HUES64 (cell line): ENCODE measurements around the gene SPIRE1.
A peak's percentile ranks its signal among the peaks of the same experiment; 100 is the strongest.

ENCODE experiments used
- H3K27ac ChIP-seq: 2 replicates; pipeline ENCODE4 v1.7.0; 2013; ENCODE audit warnings: low read depth, low read length, inconsistent platforms
- H3K27me3 ChIP-seq: 2 replicates; pipeline ENCODE4 v1.6.1; 2013; ENCODE audit warnings: mild to moderate bottlenecking, low read length; ENCODE audit not compliant: insufficient read depth
- H3K36me3 ChIP-seq: 2 replicates; pipeline ENCODE4 v1.6.1; 2013; ENCODE audit warnings: mild to moderate bottlenecking, low read length; ENCODE audit not compliant: insufficient read depth
- H3K4me1 ChIP-seq: 2 replicates; pipeline ENCODE4 v1.6.1; 2013; ENCODE audit warnings: mild to moderate bottlenecking, low read length, moderate library complexity; ENCODE audit not compliant: insufficient read depth
- H3K4me3 ChIP-seq: 2 replicates; pipeline ENCODE4 v1.5.1; 2013; ENCODE audit warnings: mild to moderate bottlenecking, low read length, moderate library complexity
- H3K9ac ChIP-seq: 2 replicates; pipeline ENCODE4 v1.6.1; 2013; ENCODE audit warnings: mild to moderate bottlenecking, low read depth, low read length
- H3K9me3 ChIP-seq: 2 replicates; pipeline ENCODE4 v1.6.1; 2013; ENCODE audit warnings: low read depth, low read length; ENCODE audit not compliant: insufficient read depth
- WGBS: fragments of 150-250, 120-280 bp; methylation state at CpG from one replicate; pipeline ENCODE4 v1.1.7; 2013; ENCODE audit warnings: missing lambda C conversion rate; 5-methylcytosine and 5-hydroxymethylcytosine counted together

SPIRE1 gene

GRCh38 chr18:12428923-12429322 is 229.0 kb downstream of the SPIRE1 start:
- H3K36me3 ChIP-seq: peaks cover 48% of the 10 kb centered on the region
- 85% methylated on average over 12 of the region's 12 CpGs for WGBS
- peaks cover 13% of the 10 kb centered on the region for H3K9me3 ChIP-seq
- H3K4me3 ChIP-seq: no peak overlapping the region
- H3K9ac ChIP-seq: no peak overlapping the region
- H3K4me1 ChIP-seq: no peaks in the 10 kb centered on the region
- no peak overlapping the region for H3K27ac ChIP-seq
- no peaks in the 10 kb centered on the region for H3K27me3 ChIP-seq

GRCh38 chr18:12426924-12427323 is 231.0 kb downstream of the SPIRE1 start:
- no peaks in the 10 kb centered on the region for H3K4me1 ChIP-seq
- no peak overlapping the region for H3K9ac ChIP-seq
- no peak overlapping the region for H3K4me3 ChIP-seq
- no peaks in the 10 kb centered on the region for H3K27me3 ChIP-seq
- no peak overlapping the region for H3K27ac ChIP-seq
- 95% methylated on average over 3 of the region's 3 CpGs for WGBS
- peaks cover 13% of the 10 kb centered on the region for H3K9me3 ChIP-seq
- H3K36me3 ChIP-seq: peaks cover 36% of the 10 kb centered on the region

DNA sequence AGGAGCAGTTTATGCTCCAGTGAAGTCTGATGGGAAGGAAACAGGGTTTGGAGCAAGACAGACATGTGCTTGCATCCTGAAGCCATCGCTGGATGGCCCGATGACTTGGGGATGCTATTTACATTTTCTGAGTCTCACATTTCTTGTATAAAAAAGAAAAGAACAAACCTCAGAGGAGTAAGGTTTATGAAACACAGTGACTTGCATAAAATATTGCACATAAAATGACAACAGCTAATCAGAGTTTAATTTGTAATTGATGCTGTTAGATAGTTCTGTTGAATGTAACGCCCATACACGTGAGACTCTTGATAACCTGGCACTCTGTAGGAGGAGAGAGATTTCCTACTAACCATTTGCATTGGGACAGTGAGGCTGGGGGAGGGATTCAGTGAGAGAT is 233.7 kb downstream of the SPIRE1 start:
- H3K27me3 ChIP-seq: no peaks in the 10 kb centered on the region
- H3K9me3 ChIP-seq: peaks cover 13% of the 10 kb centered on the region
- no peak overlapping the region for H3K27ac ChIP-seq
- peaks cover 8% of the 10 kb centered on the region; the same call in 1 of the 2 replicates for H3K4me1 ChIP-seq
- peaks cover 22% of the 10 kb centered on the region for H3K36me3 ChIP-seq
- H3K4me3 ChIP-seq: no peak overlapping the region
- 95% methylated on average over 4 of the region's 4 CpGs for WGBS
- H3K9ac ChIP-seq: no peak overlapping the region

DNA sequence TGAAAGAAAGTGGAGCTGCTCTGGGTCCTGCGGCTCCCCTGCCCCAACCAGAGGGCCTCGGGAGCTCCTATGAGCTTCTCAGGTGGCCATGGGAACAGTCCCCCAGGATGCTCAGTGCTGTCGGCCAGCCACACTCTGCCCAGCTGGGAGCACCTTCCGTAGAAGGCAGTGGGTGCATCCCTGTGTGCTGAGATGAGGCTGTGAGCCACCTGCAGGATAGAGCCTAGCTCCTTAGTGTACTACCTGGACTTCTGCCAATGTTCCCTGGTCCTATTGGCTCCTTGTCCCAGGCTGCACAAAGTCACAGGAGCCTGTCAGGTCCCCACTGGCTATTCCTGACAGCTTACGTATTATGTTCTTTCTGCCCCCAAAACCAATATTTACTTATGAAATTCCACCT is 234.1 kb downstream of the SPIRE1 start:
- H3K9me3 ChIP-seq: peaks cover 13% of the 10 kb centered on the region
- 92% methylated on average over 5 of the region's 5 CpGs for WGBS
- H3K36me3 ChIP-seq: peaks cover 22% of the 10 kb centered on the region
- H3K4me1 ChIP-seq: peaks cover 8% of the 10 kb centered on the region; the same call in 1 of the 2 replicates
- H3K9ac ChIP-seq: no peak overlapping the region
- H3K27ac ChIP-seq: no peak overlapping the region
- no peaks in the 10 kb centered on the region for H3K27me3 ChIP-seq
- no peak overlapping the region for H3K4me3 ChIP-seq

GRCh38 chr18:12423393-12423792 is 234.5 kb downstream of the SPIRE1 start:
- Histone ChIP-seq H3K9me3 (peaks cover 13% of the 10 kb centered on the region), H3K27me3 (no peaks in the 10 kb centered on the region), H3K9ac (no peak overlapping the region), H3K4me3 (no peak overlapping the region), H3K36me3 (peaks cover 20% of the 10 kb centered on the region), H3K27ac (no peak overlapping the region), H3K4me1 (peaks cover 8% of the 10 kb centered on the region; the same call in 1 of the 2 replicates)
- WGBS: 97% methylated on average over 10 of the region's 10 CpGs

GRCh38 chr18:12422936-12423335 is 235.0 kb downstream of the SPIRE1 start:
- WGBS: 84% methylated on average over 9 of the region's 9 CpGs
- peaks cover 8% of the 10 kb centered on the region; the same call in 1 of the 2 replicates for H3K4me1 ChIP-seq
- peaks cover 15% of the 10 kb centered on the region for H3K36me3 ChIP-seq

GRCh38 chr18:12421732-12422131 is 236.2 kb downstream of the SPIRE1 start:
- Histone ChIP-seq H3K27me3 (no peaks in the 10 kb centered on the region), H3K36me3 (peaks cover 3% of the 10 kb centered on the region), H3K4me3 (no peak overlapping the region), H3K9ac (no peak overlapping the region), H3K4me1 (peaks cover 8% of the 10 kb centered on the region; the same call in 1 of the 2 replicates), H3K9me3 (0 out of 2 replicates have a peak, but pooled peaks cover under 1% of the 10 kb centered on the region), H3K27ac (no peak overlapping the region)
- WGBS: 81% methylated on average over 5 of the region's 5 CpGs

More at GRCh38 chr18:12422936-12423335, 235.0 kb downstream of the SPIRE1 start:
- no peak overlapping the region for H3K4me3 ChIP-seq
- no peak overlapping the region for H3K9ac ChIP-seq
- H3K9me3 ChIP-seq: peaks cover 12% of the 10 kb centered on the region
- no peak overlapping the region for H3K27ac ChIP-seq
- H3K27me3 ChIP-seq: no peaks in the 10 kb centered on the region

- H3K9ac ChIP-seq: peak overlapping the region; percentile 61
- peak overlapping the region; percentile 28; the same call in 1 of the 2 replicates for H3K27ac ChIP-seq
- H3K27me3 ChIP-seq: no peaks in the 10 kb centered on the region
- H3K9me3 ChIP-seq: no peaks in the 10 kb centered on the region
- peak overlapping the region; percentile 55 for H3K4me3 ChIP-seq
- no peaks in the 10 kb centered on the region; the same call in 1 of the 2 replicates for H3K36me3 ChIP-seq
- 16% methylated on average over 26 of the region's 27 CpGs for WGBS
- peaks cover 8% of the 10 kb centered on the region; the same call in 1 of the 2 replicates for H3K4me1 ChIP-seq
Measured at GRCh38 chr18:12420821-12421421, 237.0 kb downstream of the SPIRE1 start.

DNA sequence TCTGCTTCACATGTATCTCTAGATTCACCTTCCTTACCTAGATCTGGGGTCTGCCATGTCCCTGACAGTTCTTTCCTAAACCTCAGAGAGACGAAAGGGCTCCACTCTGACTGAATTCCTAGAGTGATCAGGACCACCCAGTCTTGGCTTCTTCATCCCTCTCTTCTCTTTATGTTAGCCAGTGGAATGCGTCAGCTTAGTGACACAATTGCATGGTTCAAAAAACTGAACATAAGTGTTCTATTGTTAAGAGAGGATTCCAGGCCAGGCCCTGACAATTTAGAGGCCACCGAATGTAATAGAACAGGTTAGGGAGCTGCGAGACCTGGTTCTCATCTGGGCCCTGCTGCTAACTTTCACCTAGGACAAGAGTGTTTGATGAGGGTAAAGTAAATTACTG is 240.2 kb downstream of the SPIRE1 start:
- no peak overlapping the region for H3K9ac ChIP-seq
- peaks cover 12% of the 10 kb centered on the region; the same call in 1 of the 2 replicates for H3K4me1 ChIP-seq
- no peak overlapping the region for H3K27ac ChIP-seq
- no peaks in the 10 kb centered on the region for H3K27me3 ChIP-seq
- no peaks in the 10 kb centered on the region for H3K9me3 ChIP-seq
- no peaks in the 10 kb centered on the region for H3K36me3 ChIP-seq
- no peak overlapping the region for H3K4me3 ChIP-seq
- whole genome bisulfite sequencing: 84% methylated on average over 4 of the region's 4 CpGs

- peaks cover 8% of the 10 kb centered on the region; the same call in 1 of the 2 replicates for H3K4me1 ChIP-seq
- H3K4me3 ChIP-seq: no peak overlapping the region
- no peaks in the 10 kb centered on the region for H3K9me3 ChIP-seq
- H3K9ac ChIP-seq: no peak overlapping the region
- H3K27me3 ChIP-seq: no peaks in the 10 kb centered on the region
- H3K36me3 ChIP-seq: no peaks in the 10 kb centered on the region
- 83% methylated on average over 5 of the region's 5 CpGs for WGBS
- no peak overlapping the region for H3K27ac ChIP-seq
Measured at GRCh38 chr18:12416098-12416729, 241.7 kb downstream of the SPIRE1 start.

DNA sequence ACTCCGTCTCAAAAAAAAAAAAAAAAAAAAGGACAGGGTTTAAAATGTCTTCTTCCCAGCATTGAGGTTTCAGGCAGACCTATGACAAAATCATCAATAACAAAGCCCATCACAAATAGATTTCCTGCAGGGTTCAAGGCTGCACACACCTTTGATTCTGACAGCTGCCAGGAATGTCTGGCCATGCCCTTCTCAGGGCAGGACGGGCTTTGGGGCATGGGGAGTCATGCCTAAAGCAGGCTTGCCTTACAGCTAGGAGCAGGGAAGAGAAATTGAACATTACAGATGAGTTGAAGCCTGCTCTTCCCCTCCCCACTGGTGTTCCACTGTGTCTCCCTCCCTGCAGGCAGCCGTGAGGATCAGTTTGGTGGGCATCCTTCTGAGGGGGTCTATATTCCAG is 246.5 kb downstream of the SPIRE1 start:
- H3K9me3 ChIP-seq: no peaks in the 10 kb centered on the region
- no peak overlapping the region for H3K27ac ChIP-seq
- no peak overlapping the region for H3K9ac ChIP-seq

More for the DNA sequence above, 246.5 kb downstream of the SPIRE1 start:
- H3K27me3 ChIP-seq: peaks cover 11% of the 10 kb centered on the region
- WGBS: 97% methylated on average over 3 of the region's 3 CpGs
- no peaks in the 10 kb centered on the region for H3K36me3 ChIP-seq
- H3K4me3 ChIP-seq: no peak overlapping the region
- H3K4me1 ChIP-seq: peaks cover 10% of the 10 kb centered on the region
